H1 (cell line): ENCODE results near the gene ADAMTS14. TPM values are rescaled to one million over a fixed set of nuclear protein-coding genes. Genes with fewer than 3 reads are reported as not detected.

Source experiments
- CTCF ChIA-PET: fragments of 300-600 bp; sonication (Branson Sonifier 250); formaldehyde crosslinking; loops from one replicate; lab custom pipeline; 2021; ENCODE audit not compliant: partially characterized antibody; lab: Charles Lee
- POLR2A ChIA-PET: fragments of 300-600 bp; sonication (Branson Sonifier 250); formaldehyde crosslinking; loops from one replicate; lab custom pipeline; 2021; ENCODE audit warnings: inconsistent platforms; ENCODE audit not compliant: partially characterized antibody; lab: Charles Lee
- DNase-seq, 2 experiments: peaks; one replicate each; pipeline versions ENCODE4 v3.0.0 to v3.0.0-alpha.2; 2010 to 2022; ENCODE audit warnings: low spot score in 2 of 2, low read depth in 1 of 2, mixed read lengths in 1 of 2
- FAIRE-seq: peaks from 2 replicates; lab custom pipeline; 2011; peaks lifted over from hg19 to GRCh38; lab: Jason Lieb, UNC
- H2AFZ ChIP-seq: 2 replicates; pipeline ENCODE4 v1.8.1; 2012; ENCODE audit warnings: low read length, inconsistent platforms
- H2AK5ac ChIP-seq: 2 replicates; pipeline ENCODE4 v1.6.1; 2013; ENCODE audit warnings: low read depth, low read length
- H2BK120ac ChIP-seq: replicated peaks from 2 replicates; pipeline ENCODE3; 2013; ENCODE audit warnings: low read depth, low read length, inconsistent platforms
- H2BK12ac ChIP-seq: 2 replicates; pipeline ENCODE4 v1.6.1; 2013; ENCODE audit warnings: low read depth, low read length
- H2BK15ac ChIP-seq: 2 replicates; pipeline ENCODE4 v1.6.1; 2013; ENCODE audit warnings: low read length
- H2BK20ac ChIP-seq: 2 replicates; pipeline ENCODE4 v1.6.1; 2013; ENCODE audit warnings: low read length
- H2BK5ac ChIP-seq: 2 replicates; pipeline ENCODE4 v1.6.1; 2013; ENCODE audit warnings: low read depth, low read length
- H3K14ac ChIP-seq: 2 replicates; pipeline ENCODE4 v1.6.1; 2013; ENCODE audit warnings: inconsistent platforms; ENCODE audit not compliant: insufficient read length
- H3K18ac ChIP-seq: 2 replicates; pipeline ENCODE4 v1.6.1; 2013; ENCODE audit warnings: low read length; ENCODE audit errors: extremely low read depth
- H3K23ac ChIP-seq: 2 replicates; pipeline ENCODE4 v1.6.1; 2013; ENCODE audit warnings: inconsistent platforms; ENCODE audit not compliant: insufficient read length
- H3K23me2 ChIP-seq: 2 replicates; pipeline ENCODE4 v1.6.1; 2013; ENCODE audit warnings: low read depth, low read length
- H3K27ac ChIP-seq: 2 replicates; pipeline ENCODE4 v1.6.1; 2011; ENCODE audit warnings: low read depth, low read length, inconsistent platforms
- H3K27me3 ChIP-seq, 4 experiments: replicated peaks in 1 of 4; 1 replicate in 1 of 4; 2 replicates in 3 of 4; pipeline versions ENCODE4 v1.6.1 to v1.8.1; 2011 to 2013; ENCODE audit warnings: low read length in 3 of 4, mild to moderate bottlenecking in 3 of 4, inconsistent platforms in 2 of 4, mixed read lengths in 2 of 4, moderate library complexity in 1 of 4; ENCODE audit not compliant: control insufficient read depth in 3 of 4, insufficient read depth in 3 of 4; ENCODE audit errors: extremely low read depth in 1 of 4
- H3K36me3 ChIP-seq, 4 experiments: 2 replicates each; pipeline versions ENCODE4 v1.6.1 to v1.8.1; 2011 to 2013; ENCODE audit warnings: mild to moderate bottlenecking in 4 of 4, low read length in 3 of 4, moderate library complexity in 2 of 4, control low read depth in 1 of 4, inconsistent platforms in 1 of 4; ENCODE audit not compliant: insufficient read depth in 4 of 4, control insufficient read depth in 2 of 4
- H3K4ac ChIP-seq: replicated peaks from 2 replicates; pipeline ENCODE3; 2013; ENCODE audit warnings: low read length, low read depth, mixed read lengths, inconsistent platforms; ENCODE audit not compliant: insufficient read length
- H3K4me1 ChIP-seq, 4 experiments: replicated peaks in 1 of 4; 1 replicate in 1 of 4; 2 replicates in 3 of 4; pipeline versions ENCODE4 v1.6.1 to v1.8.1; 2011 to 2013; ENCODE audit warnings: low read length in 3 of 4, inconsistent platforms in 2 of 4, mixed read lengths in 1 of 4; ENCODE audit not compliant: insufficient read depth in 4 of 4, control insufficient read depth in 3 of 4
- H3K4me2 ChIP-seq, 2 experiments: 2 replicates each; pipeline versions ENCODE4 v1.6.1 to v1.8.1; 2011 to 2013; ENCODE audit warnings: low read depth in 2 of 2, low read length in 2 of 2, control low read depth in 1 of 2, inconsistent platforms in 1 of 2, mild to moderate bottlenecking in 1 of 2; ENCODE audit not compliant: insufficient read depth in 1 of 2
- H3K4me3 ChIP-seq, 4 experiments: fragments of 200-600, 300-600 bp in 1 of 4; sonication (generic), shearing (Covaris generic), sonication (Bioruptor Twin) in 1 of 4; 2 replicates each; pipeline versions ENCODE4 v1.5.1 to v1.8.1; 2011 to 2016; ENCODE audit warnings: low read length in 4 of 4, low read depth in 3 of 4, control low read depth in 2 of 4, inconsistent platforms in 2 of 4, mild to moderate bottlenecking in 2 of 4, mixed read lengths in 1 of 4, moderate library complexity in 1 of 4; ENCODE audit not compliant: insufficient read depth in 2 of 4; ENCODE audit errors: extremely low read depth in 1 of 4
- H3K56ac ChIP-seq: replicated peaks from 2 replicates; pipeline ENCODE3; 2013; ENCODE audit warnings: low read depth, mild to moderate bottlenecking, mixed read lengths, low read length, inconsistent platforms; ENCODE audit not compliant: insufficient read length
- H3K79me1 ChIP-seq: 2 replicates; pipeline ENCODE4 v1.6.1; 2013; ENCODE audit warnings: low read depth, low read length, control low read depth
- H3K79me2 ChIP-seq, 2 experiments: 2 replicates each; pipeline versions ENCODE4 v1.6.1 to v1.8.1; 2012 to 2013; ENCODE audit warnings: low read length in 2 of 2, mild to moderate bottlenecking in 2 of 2, inconsistent platforms in 1 of 2; ENCODE audit not compliant: insufficient read depth in 2 of 2, control insufficient read depth in 1 of 2
- H3K9ac ChIP-seq, 4 experiments: replicated peaks in 1 of 4; 1 replicate in 1 of 4; 2 replicates in 3 of 4; pipeline versions ENCODE4 v1.6.1 to v1.8.1; 2011 to 2013; ENCODE audit warnings: low read depth in 3 of 4, low read length in 3 of 4, control low read depth in 2 of 4, mild to moderate bottlenecking in 2 of 4, moderate library complexity in 2 of 4, inconsistent platforms in 1 of 4; ENCODE audit errors: extremely low read depth in 1 of 4
- H3K9me3 ChIP-seq, 2 experiments: 2 replicates each; pipeline versions ENCODE4 v1.6.1 to v1.8.1; 2012 to 2013; ENCODE audit warnings: mild to moderate bottlenecking in 2 of 2, moderate library complexity in 2 of 2, control low read depth in 1 of 2, inconsistent platforms in 1 of 2, low read depth in 1 of 2, low read length in 1 of 2, mixed read lengths in 1 of 2; ENCODE audit not compliant: insufficient read depth in 2 of 2
- H4K20me1 ChIP-seq, 2 experiments: replicated peaks in 1 of 2; 2 replicates each; pipeline versions ENCODE3 to v1.8.1; 2011 to 2013; ENCODE audit warnings: inconsistent platforms in 2 of 2, low read length in 2 of 2, mild to moderate bottlenecking in 1 of 2; ENCODE audit not compliant: insufficient read depth in 2 of 2, control insufficient read depth in 1 of 2
- H4K5ac ChIP-seq: 2 replicates; pipeline ENCODE4 v1.6.1; 2013; ENCODE audit warnings: low read length, low read depth, mixed read lengths, inconsistent platforms; ENCODE audit not compliant: insufficient read length
- H4K8ac ChIP-seq: 2 replicates; pipeline ENCODE4 v1.8.0; 2013; ENCODE audit warnings: mild to moderate bottlenecking, moderate library complexity, low read length, inconsistent platforms; ENCODE audit not compliant: insufficient read depth; ENCODE audit errors: extremely low read depth
- H4K91ac ChIP-seq: replicated peaks from 2 replicates; pipeline ENCODE3; 2013; ENCODE audit warnings: low read length, mixed read lengths, inconsistent platforms; ENCODE audit not compliant: insufficient read length
- JUN ChIP-seq: IDR thresholded peaks from 2 replicates; pipeline ENCODE4 v1.6.1; 2011; ENCODE audit warnings: low read depth, mild to moderate bottlenecking, improper control_type of control experiment, low read length
- POLR2A ChIP-seq, 2 experiments: IDR thresholded peaks; 1 replicate in 1 of 2; 2 replicates in 1 of 2; pipeline ENCODE4 v1.6.1; 2011; ENCODE audit warnings: low read depth in 2 of 2, low read length in 2 of 2, mild to moderate bottlenecking in 2 of 2; ENCODE audit errors: control extremely low read depth in 1 of 2
- POU5F1 ChIP-seq: IDR thresholded peaks from 2 replicates; pipeline ENCODE4 v1.6.1; 2011; ENCODE audit warnings: low read depth, mild to moderate bottlenecking, low read length, moderate library complexity
- WGBS, 2 experiments: shearing (Covaris generic) in 1 of 2; methylation state at CpG; one replicate each; pipeline versions ENCODE4 v1.1.6 to v1.1.7; 2013 to 2015; ENCODE audit warnings: low lambda C conversion rate in 2 of 2, mixed read lengths in 2 of 2, inconsistent platforms in 1 of 2, low coverage in 1 of 2, missing lambda C conversion rate in 1 of 2; ENCODE audit not compliant: insufficient replicate concordance in 2 of 2, insufficient coverage in 1 of 2, insufficient read length in 1 of 2; ENCODE audit errors: extremely low coverage in 1 of 2, missing lambda C conversion rate in 1 of 2; 5-methylcytosine and 5-hydroxymethylcytosine counted together
- polyA plus RNA-seq, 7 experiments: library from polyadenylated mRNA; depleted of rRNA in 3 of 7; stranded (reverse) in 5 of 7; unstranded in 2 of 7; fragments of >200 nt in 5 of 7; fragments of 200-250 nt in 2 of 7; gene quantifications; 1 replicate in 5 of 7; 2 replicates in 1 of 7; 4 replicates in 1 of 7; pipeline versions ENCODE4 v1.2.1 to v1.2.3, GENCODE V29; 2011 to 2013; ENCODE audit warnings: missing spikeins in 2 of 7, mixed read lengths in 2 of 7
- total RNA-seq: library from RNA; stranded (reverse); fragmentation: NEBNext Ultra II Directional; extraction: Animal tissue kit (Norgen Biotek cat#: 25700); gene quantifications from 2 replicates; pipeline ENCODE4 v1.2.1, GENCODE V29; 2021

Gene ADAMTS14
- total and polyA plus RNA-seq, 2 of the 8 experiments (the other 6 are each of a cell fraction or from before 2014, with no cell fraction given), result 2.0 to 2.3 TPM

DNA sequence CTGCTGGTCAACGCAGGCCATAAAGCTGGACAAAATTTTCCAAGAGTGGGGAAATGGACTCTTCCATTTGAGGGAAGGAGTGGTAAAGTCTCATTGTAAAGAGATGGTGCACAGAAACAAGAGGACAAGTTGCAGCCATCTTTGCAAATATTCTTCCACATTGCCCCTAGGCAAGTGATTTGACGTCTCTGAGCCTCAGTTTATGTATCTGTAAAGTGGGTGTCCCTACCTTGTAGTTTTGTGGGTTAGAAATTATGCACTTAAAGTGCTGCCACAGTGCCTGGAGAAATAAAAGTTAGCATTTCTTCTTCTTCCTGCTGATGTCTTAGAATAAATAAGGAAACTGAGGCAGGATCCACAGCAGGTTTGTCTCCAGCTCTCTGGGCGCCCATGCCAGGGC is 12.1 kb downstream of the ADAMTS14 start:
- H2AFZ ChIP-seq, result no peak overlapping the region
- H3K4me2 ChIP-seq, result no peak overlapping the region
- no peak overlapping the region for H3K27ac ChIP-seq
- no peak overlapping the region for H2BK20ac ChIP-seq
- H2AK5ac ChIP-seq, result no peak overlapping the region
- H3K4me3 ChIP-seq, result no peak overlapping the region
- H2BK15ac ChIP-seq, result no peak overlapping the region
- H3K23me2 ChIP-seq, result no peaks in the 10 kb centered on the region; the same call in 1 of the 2 replicates
- H3K27me3 ChIP-seq, result no peaks in the 10 kb centered on the region
- no peak overlapping the region for H3K4ac ChIP-seq
- H4K5ac ChIP-seq, result no peak overlapping the region
- CTCF ChIA-PET, result interaction anchor here (1.0 kb wide), 1 partner anchor 13 kb away, joined by 3 read pairs; no protein-coding TSS in a partner anchor
- FAIRE-seq, result no peak
- no peak overlapping the region for H3K56ac ChIP-seq
- no peak overlapping the region for H4K8ac ChIP-seq
- no peak overlapping the region for H2BK120ac ChIP-seq
- no peak overlapping the region for H3K9ac ChIP-seq
- H3K36me3 ChIP-seq, result no peaks in the 10 kb centered on the region; a peak in 1 of 8 replicates
- H3K23ac ChIP-seq, result no peak overlapping the region
- H3K79me1 ChIP-seq, result no peaks in the 10 kb centered on the region; the same call in 1 of the 2 replicates
- POLR2A ChIA-PET, result no interaction called here
- H4K20me1 ChIP-seq, result no peaks in the 10 kb centered on the region
- H4K91ac ChIP-seq, result no peak overlapping the region
- no peak overlapping the region for H3K14ac ChIP-seq
- peaks cover 0 to 4% (median 1%) of the 10 kb centered on the region in 4 experiments; a peak in 2 of 7 replicates for H3K4me1 ChIP-seq
- peaks cover 0 to 2% of the 10 kb centered on the region in 2 experiments; a peak in 1 of 4 replicates for H3K9me3 ChIP-seq
- H2BK12ac ChIP-seq, result peak overlapping the region; percentile 18; the same call in 1 of the 2 replicates
- H3K18ac ChIP-seq, result no peak overlapping the region
- WGBS, 2 experiments, result 86% methylated on average over 3 of the region's 3 CpGs; no CpG with 5 or more reads in 1 of the 2 experiments
- H3K79me2 ChIP-seq, result no peaks in the 10 kb centered on the region
- no peak for DNase-seq
- no peak overlapping the region for H2BK5ac ChIP-seq
- TF ChIP-seq JUN (no peak), POLR2A (IDR thresholded peaks at IDR 0.05; ENCODE audit: control extremely low read depth in 1 of 2, low read depth in 2 of 2, low read length in 2 of 2) (no peak), POU5F1 (no peak)
